GM19025 (cell line): ENCODE results near the gene DRAP1.
A peak's percentile ranks its signal among the peaks of the same experiment; 100 is the strongest.
"Not testable (repeated sequence)": the region's sequence is repeated elsewhere in the genome, so short reads cannot be mapped to it uniquely, and the experiment has no call there.

Experiments used
- ATAC-seq: cut with Tn5 transposase; IDR thresholded peaks from one replicate; pipeline ENCODE4 v1.9.1; 2021; ENCODE audit warnings: mild to moderate bottlenecking, low read depth, moderate library complexity; ENCODE audit not compliant: unreplicated experiment

Gene DRAP1

GRCh38 chr11:65927904-65928397 is 8.7 kb downstream of the DRAP1 start:
- ATAC-seq = peak; percentile 77

- no peak for ATAC-seq
Observed at GRCh38 chr11:65928667-65929066, 9.4 kb downstream of the DRAP1 start.

GRCh38 chr11:65931773-65932557 is 12.7 kb downstream of the DRAP1 start:
- no peak for ATAC-seq

GRCh38 chr11:65932558-65932919 is 13.3 kb downstream of the DRAP1 start:
- no peak for ATAC-seq

- ATAC-seq = no peak
Observed at GRCh38 chr11:65934014-65934413, 14.8 kb downstream of the DRAP1 start.

GRCh38 chr11:65937766-65938165 is 18.5 kb downstream of the DRAP1 start:
- ATAC-seq = no peak

GRCh38 chr11:65941720-65942310 is 22.6 kb downstream of the DRAP1 start:
- no peak for ATAC-seq

GRCh38 chr11:65942531-65942930 is 23.3 kb downstream of the DRAP1 start:
- ATAC-seq = no peak

GRCh38 chr11:65944191-65944590 is 25.0 kb downstream of the DRAP1 start:
- no peak for ATAC-seq

- ATAC-seq = no peak
Observed at GRCh38 chr11:65944767-65945166, 25.5 kb downstream of the DRAP1 start.

- ATAC-seq = no peak
Observed at GRCh38 chr11:65945430-65945911, 26.2 kb downstream of the DRAP1 start, which contains the start of gene TSGA10IP. Gene TSGA10IP (plus strand): TSS chr11:65945480. CDS start chr11:65945676, 196 bp downstream.

GRCh38 chr11:65945941-65946558 is 26.8 kb downstream of the DRAP1 start:
- no peak for ATAC-seq

GRCh38 chr11:65946655-65947054 is 27.4 kb downstream of the DRAP1 start:
- ATAC-seq = no peak

- no peak for ATAC-seq
Observed at GRCh38 chr11:65947133-65947532, 27.9 kb downstream of the DRAP1 start.

GRCh38 chr11:65947603-65948125 is 28.4 kb downstream of the DRAP1 start:
- no peak for ATAC-seq

GRCh38 chr11:65950711-65951110 is 31.5 kb downstream of the DRAP1 start:
- ATAC-seq = not testable (repeated sequence)

- ATAC-seq = not testable (repeated sequence)
Observed at GRCh38 chr11:65951641-65952040, 32.4 kb downstream of the DRAP1 start.

- ATAC-seq = no peak
Observed at GRCh38 chr11:65952052-65952521, 32.9 kb downstream of the DRAP1 start.

GRCh38 chr11:65953471-65953870 is 34.2 kb downstream of the DRAP1 start:
- ATAC-seq = no peak

- ATAC-seq = no peak
Observed at GRCh38 chr11:65954771-65955170, 35.5 kb downstream of the DRAP1 start.

GRCh38 chr11:65958291-65958690 is 39.1 kb downstream of the DRAP1 start:
- ATAC-seq = no peak
